ENCODE data around the gene APBB2.
"Not testable (repeated sequence)": the region's sequence is repeated elsewhere in the genome, so short reads cannot be mapped to it uniquely, and the experiment has no call there.

DNA sequence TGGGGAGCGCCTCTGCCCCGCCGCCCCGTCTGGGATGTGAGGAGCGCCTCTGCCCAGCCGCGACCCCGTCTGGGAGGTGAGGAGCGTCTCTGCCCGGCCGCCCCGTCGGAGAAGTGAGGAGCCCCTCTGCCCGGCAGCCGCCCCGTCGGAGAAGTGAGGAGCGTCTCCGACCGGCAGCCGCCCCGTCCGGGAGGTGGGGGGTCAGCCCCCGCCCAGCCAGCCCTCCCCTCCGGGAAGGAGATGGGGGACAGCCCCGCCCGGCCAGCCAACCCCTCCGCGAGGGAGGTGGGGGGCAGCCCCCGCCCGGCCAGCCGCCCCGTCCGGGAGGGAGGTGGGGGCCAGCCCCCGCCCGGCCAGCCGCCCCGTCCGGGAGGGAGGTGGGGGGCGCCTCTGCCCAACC is 165.2 kb downstream of the APBB2 start:
- TF ChIP-seq, protein P1, sequence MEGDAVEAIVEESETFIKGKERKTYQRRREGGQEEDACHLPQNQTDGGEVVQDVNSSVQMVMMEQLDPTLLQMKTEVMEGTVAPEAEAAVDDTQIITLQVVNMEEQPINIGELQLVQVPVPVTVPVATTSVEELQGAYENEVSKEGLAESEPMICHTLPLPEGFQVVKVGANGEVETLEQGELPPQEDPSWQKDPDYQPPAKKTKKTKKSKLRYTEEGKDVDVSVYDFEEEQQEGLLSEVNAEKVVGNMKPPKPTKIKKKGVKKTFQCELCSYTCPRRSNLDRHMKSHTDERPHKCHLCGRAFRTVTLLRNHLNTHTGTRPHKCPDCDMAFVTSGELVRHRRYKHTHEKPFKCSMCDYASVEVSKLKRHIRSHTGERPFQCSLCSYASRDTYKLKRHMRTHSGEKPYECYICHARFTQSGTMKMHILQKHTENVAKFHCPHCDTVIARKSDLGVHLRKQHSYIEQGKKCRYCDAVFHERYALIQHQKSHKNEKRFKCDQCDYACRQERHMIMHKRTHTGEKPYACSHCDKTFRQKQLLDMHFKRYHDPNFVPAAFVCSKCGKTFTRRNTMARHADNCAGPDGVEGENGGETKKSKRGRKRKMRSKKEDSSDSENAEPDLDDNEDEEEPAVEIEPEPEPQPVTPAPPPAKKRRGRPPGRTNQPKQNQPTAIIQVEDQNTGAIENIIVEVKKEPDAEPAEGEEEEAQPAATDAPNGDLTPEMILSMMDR (IDR thresholded peaks at IDR 0.05) = not testable (repeated sequence)
- TF ChIP-seq POLR2A, POLR2AphosphoS5, EP300 (IDR thresholded peaks at IDR 0.05): not testable (repeated sequence)

Data from gastroesophageal sphincter (tissue), 3 donors.